NB4 (cell line): ENCODE results near the gene ADGRG6.

Experiments
- CTCF ChIP-seq: IDR thresholded peaks from one replicate; pipeline ENCODE4 v1.5.1; 2012; ENCODE audit warnings: low read depth, low read length
- MAX ChIP-seq: IDR thresholded peaks from 2 replicates; pipeline ENCODE4 v1.6.1; 2011; ENCODE audit warnings: low read depth, low read length
- MYC ChIP-seq: IDR thresholded peaks from 2 replicates; pipeline ENCODE4 v1.6.1; 2011; ENCODE audit warnings: low read depth, low read length
- POLR2A ChIP-seq: IDR thresholded peaks from 2 replicates; pipeline ENCODE4 v1.6.1; 2011; ENCODE audit warnings: mild to moderate bottlenecking; ENCODE audit not compliant: insufficient read length; ENCODE audit errors: extremely low read depth

GRCh38 chr6:142476452-142476851 lies 174.6 kb downstream of the ADGRG6 start:
- TF ChIP-seq POLR2A (no peak), CTCF (no peak), MAX (no peak), MYC (no peak)
